ENCODE measurements around the gene C9. TPM values are rescaled to one million over a fixed set of nuclear protein-coding genes. Genes with fewer than 3 reads are reported as not detected.
"Not testable (repeated sequence)": the region's sequence is repeated elsewhere in the genome, so short reads cannot be mapped to it uniquely, and the experiment has no call there.

C9 gene
- total RNA-seq, 1 donor from 2014 or later: not detected

DNA sequence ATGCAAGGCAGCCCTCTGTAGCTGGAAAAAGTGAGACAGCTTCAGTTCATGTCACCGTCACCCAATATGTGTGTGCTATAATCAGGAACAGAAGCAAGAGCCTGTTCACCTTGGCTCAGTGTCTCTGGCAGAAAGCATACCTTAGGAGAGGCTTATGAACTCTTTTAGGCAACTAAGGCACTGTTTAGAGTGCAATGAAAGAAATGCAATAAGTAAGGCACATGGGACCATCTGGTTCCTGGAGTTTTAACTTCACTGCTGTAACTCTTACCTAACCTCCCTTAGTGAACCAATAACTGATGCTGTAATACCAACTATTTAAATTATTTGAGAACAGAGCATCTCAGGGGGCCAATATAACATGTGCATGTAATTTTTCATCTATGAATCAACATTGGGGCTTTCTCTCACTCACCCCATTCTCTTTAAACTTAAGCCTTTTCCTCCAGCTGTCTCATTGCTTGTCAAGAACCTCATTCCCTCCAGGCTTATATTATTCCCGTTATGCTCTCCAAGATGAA is 32.4 kb downstream of the C9 start:
- DNase-seq (ENCODE audit: low spot score): no peak

DNA sequence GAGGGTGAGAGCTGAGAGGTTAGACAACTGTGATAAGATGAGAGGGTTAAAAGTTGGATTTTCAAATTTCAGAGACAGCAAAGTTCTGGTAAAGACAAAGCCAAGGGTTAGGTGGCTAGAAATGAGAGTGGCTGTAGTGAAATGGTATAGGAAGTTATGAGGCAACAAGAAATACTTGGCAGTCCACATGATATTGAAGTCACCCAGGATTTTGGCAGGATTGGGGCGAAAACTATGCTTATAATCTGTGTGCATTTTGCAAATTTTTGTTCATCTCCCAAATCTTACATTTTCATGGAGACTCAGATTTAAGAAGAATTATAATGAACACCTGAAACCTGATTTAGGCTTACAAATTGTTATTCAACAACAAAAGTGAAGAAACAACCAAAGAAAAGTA is 35.6 kb downstream of the C9 start:
- no peak for DNase-seq (ENCODE audit: low spot score)

DNA sequence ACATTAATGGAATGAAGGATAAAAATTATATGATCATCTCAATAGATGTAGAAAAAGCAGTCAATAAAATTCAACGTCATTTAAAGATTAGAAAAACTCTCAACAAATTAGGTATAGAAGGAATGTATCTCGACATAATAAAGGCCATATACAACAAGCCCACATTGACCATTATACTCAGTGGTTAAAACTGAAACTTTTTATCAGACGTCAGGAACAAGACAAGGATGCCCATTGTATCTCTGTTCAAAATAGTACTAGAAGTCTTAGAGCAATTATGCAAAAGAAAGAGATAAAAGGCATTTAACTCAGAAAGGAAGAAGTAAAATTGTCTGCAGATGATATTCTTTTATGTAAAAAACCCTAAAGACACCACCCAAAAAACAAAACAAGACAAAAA is 40.8 kb downstream of the C9 start:
- DNase-seq (ENCODE audit: low spot score): no peak

DNA sequence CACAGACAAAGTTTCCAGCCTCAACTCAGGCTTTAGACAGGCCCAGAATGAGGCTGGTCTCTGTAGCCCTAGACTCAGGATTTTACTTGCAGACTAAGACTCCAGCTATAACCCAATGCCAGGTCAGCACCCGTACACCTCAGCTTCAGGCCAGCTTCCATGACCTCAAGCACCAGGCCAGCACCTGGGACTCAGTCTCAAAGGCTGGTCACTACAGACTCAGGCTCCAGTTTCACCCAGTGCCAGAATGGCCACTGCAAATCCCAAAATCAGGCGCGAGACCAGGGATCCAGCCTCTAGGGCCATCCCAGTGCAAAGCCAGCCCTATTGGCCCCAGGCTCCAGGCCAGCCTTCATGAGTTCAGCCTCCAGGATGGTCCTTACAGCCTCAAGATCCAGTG is 44.9 kb downstream of the C9 start:
- DNase-seq (ENCODE audit: low spot score): no peak

DNA sequence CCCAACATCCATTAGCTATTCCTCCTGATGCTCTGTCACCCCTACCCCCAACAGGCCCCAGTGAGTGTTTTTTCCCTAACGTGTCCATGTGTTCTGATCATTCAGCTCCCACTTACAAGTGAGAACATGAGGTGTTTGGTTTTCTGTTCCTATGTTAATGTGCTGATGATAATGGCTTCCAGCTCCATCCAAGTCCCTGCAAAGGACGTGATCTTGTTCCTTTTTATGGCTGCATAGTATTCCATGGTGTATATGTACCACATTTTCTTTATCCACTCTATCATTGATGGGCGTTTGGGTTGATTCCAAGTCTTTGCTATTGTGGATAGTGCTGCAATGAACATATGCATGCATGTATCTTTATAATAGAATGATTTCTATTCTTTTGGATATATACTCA is 47.8 kb downstream of the C9 start:
- not testable (repeated sequence) for DNase-seq (ENCODE audit: low spot score)

DNA sequence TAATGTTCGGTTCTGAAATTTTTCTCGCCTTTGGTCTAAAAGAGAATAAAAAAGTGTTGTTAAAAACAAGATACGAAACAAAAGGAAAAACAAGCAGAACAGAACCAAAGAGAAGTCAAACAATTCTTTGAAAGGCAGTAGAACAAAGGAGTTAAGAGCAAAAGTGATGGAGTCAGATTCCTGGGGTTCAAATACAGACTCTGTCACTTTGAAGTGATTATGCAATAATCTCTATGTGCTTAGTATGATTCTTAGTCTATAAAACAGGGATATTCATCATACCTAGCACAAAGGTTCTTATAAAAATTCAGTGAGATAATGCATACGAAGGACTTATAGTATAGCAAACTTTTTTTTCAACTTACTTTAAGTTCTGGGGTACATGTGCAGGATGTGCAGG is 48.3 kb downstream of the C9 start:
- DNase-seq (ENCODE audit: low spot score): no peak

DNA sequence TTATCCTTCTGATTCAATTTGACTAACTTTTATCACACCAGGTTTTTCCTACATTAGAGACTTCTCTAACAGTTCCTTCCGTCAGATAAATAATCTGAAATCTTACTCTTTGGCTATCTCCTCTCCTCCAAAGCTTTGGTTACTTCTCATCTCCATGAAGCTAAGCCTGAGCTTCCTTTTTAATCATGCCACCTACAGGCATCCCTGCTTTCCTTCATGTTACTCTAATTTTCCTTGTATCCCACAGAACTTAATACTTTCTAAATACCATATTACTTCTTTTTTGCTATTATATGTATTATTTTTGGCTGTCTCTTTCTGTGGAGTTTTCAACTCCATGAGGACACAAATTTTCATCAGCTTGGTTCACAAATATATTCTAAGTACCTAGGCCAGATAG is 49.7 kb downstream of the C9 start:
- DNase-seq (ENCODE audit: low spot score): no peak

DNA sequence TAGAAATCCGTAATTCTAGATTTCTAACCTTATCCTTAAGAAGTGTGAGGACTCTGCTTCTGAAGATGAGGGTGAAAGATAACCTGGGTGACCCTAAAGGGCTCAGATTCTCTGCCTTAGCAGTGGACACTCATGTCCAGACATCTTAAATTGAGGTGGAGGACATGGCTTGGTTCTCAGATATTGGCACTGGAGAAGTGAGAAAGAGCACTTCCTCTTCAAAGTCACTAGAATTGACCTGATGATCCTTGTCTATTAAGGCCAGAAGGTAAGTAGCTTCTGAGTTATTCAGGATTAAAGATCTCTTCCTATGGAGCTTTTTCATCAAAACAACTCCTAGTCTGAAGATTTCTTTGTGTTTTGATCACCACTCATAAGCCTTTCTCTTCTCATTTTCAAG is 54.8 kb downstream of the C9 start:
- DNase-seq (ENCODE audit: low spot score): no peak

DNA sequence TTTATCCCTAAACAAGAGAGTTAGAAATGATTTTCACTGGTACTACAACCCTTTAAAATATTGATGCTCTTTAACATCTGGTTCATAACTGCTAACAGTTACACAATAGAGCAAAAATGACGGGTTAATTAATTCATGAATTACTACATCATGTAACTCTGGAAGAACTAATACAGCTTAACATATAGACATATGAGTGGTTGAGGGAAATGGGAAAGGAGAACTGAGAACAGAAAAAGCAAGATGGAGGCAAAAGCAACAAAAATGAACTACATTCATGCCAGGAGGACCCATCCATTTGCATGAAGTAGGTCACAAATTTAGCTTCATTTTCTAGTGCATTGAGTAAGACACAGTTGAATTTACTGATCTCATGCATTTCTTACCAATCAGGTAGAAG is 61.8 kb downstream of the C9 start:
- no peak for DNase-seq (ENCODE audit: low spot score)

DNA sequence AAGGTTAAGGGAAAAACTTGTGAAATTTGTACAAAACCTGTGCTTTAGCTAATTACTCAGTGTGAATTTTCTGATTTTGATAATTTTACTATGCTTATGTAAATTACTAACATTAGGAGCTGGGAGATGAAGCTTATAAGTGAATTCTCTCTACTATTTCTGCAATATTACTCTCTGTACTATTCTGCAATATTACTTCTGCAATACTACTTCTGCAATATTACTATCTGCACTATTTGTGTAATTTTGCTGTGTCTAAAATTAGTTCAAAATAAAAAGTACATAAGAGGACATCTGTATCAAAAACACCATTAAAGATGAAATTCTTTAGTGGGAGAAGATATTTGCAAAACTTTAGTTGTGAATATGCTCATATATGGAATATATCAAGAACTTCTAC is 62.9 kb downstream of the C9 start:
- DNase-seq (ENCODE audit: low spot score): no peak

DNA sequence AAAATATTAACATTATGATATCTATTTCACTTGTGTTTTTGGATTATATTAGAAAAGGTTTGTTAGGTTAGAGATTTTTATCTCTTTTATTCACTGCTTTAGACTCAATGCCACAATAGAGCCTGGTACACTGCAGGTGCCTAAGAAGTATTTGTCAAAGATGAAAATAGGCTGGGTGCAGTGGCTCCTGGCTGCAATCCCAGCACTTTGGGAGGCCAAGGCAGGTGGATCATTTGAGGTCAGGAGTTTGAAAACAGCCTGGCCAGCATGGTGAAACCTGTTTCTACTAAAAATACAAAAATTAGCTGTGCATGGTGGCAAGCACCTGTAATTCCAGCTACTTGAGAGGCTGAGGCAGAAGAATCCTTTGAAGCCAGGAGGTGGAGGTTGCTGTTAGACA is 64.3 kb downstream of the C9 start:
- no peak for DNase-seq (ENCODE audit: low spot score)

DNA sequence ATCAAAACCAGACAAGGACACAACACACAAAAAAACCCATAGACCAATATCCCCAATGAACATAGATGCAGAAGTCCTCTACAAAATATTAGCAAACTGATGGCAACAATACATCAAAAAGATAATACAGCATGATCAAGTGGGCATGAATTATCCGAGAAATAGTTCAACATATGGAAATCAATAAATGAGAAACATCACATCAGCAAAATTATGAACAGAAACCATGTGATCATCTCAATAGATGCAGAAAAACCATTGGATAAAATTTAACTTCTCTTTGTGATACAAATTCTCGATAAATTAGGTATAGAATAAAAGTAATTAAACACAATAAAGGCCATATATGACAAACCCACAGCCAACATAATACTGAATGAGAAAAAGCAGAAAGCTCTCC is 69.6 kb downstream of the C9 start:
- DNase-seq (ENCODE audit: low spot score): no peak

DNA sequence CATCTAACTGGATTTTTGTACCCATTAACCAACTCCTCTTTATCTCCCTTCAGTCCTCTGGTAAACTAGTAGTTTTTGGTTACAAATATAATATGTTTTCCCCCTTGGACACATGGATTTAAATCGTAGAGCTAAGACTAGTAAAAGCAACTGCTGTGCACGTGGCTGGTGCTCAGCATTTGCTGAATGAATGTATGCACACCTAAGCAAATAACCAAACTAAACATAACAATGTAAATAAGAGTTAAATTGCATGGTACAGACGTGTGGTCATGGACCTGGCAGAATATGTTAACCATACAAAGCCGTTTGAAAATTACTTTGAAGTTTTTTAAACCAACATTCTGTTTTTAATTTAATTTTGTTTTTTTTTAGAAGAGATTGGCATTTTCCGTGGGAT is 79.7 kb downstream of the C9 start:
- DNase-seq (ENCODE audit: low spot score): no peak

DNA sequence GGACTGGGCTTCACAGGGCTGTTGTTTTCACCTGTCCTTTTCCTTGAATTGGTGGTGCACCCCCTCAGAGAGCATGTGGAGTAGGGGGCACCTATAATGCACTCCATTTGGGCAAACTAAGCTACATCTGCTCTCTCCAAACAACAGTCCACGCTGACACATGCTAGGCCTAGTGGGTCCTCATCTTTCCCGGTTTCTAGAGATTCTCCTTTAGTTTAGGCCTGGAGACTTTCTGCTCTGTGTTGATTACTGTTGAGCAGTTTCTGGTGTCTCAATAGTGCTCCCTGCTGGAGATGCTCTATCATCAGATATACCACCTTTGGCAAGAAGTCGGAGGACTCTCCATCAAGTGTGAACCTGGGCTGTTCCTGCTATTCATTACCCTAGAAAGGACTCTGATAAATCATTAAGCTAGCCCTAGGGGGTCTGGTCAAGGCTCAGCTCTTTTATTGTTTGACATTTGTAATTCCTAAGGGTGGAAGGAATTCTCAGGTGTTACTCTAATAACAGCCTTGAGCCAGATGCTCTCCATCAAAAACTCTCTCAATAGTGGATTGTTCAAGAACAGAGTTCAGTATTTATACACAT is 81.0 kb downstream of the C9 start:
- no peak for DNase-seq (ENCODE audit: low spot score)

DNA sequence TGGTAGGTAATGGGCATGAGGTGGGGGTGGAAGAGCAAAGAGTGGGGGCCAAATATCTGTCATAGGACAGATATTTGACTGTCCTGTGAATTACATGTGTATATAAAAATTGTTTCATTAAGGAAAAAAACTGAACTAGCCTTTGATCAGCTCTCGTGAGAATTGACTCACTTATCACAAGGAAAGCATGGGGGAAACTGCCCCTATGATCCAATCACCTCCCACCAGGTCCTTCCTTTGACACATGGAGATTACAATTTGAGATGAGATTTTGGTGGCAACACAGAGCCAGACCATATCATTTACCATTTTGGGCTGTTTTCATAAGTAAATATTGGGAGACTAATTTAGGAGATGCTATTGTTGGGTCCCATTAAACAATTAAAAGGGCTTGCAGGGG is 81.7 kb downstream of the C9 start:
- no peak for DNase-seq (ENCODE audit: low spot score)

DNA sequence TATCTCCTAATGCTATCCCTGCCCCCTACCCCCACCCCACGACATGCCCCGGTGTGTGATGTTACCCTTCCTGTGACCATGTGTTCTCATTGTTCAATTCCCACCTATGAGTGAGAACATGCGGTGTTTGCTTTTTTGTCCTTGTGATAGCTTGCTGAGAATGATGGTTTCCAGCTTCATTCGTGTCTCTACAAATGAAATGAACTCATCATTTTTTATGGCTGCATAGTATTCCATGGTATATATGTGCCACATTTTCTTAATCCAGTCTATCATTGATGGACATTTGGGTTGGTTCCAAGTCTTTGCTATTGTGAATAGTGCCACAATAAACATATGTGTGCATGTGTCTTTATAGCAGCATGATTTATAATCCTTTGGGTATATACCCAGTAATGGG is 88.4 kb downstream of the C9 start:
- not testable (repeated sequence) for DNase-seq (ENCODE audit: low spot score)

DNA sequence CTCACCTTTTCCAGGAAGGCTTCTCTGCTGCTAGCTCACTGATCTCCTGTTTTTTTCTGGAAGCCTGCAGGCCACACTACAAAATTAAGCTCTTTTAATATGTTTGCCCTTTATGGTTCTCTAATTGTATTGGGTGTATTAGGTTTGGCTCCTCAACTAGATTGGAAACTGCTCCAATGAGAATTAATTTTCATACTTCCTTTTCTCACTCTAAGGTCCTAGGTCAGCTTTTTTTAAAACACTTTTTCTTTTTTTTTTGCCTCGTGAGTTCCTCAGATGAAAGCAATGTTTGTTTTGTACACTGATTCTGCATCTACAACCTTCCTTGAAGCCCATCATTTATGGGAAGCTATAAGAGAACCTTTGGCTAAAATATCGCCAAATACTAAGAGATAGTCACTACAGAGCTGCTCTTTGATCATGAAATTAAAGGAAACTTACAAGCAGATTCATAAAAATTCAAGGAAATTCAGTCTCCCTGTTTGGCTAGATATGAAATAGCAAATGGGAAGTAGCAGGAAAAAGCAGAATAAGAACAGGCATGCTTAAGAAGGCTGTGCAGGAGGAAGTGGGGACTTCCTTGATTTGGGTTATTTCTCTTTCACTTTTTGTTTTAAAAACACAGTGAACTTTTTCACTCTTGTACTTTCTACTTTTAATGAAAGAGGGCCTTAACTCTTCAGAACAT is 89.8 kb downstream of the C9 start:
- no peak for DNase-seq (ENCODE audit: low spot score)

DNA sequence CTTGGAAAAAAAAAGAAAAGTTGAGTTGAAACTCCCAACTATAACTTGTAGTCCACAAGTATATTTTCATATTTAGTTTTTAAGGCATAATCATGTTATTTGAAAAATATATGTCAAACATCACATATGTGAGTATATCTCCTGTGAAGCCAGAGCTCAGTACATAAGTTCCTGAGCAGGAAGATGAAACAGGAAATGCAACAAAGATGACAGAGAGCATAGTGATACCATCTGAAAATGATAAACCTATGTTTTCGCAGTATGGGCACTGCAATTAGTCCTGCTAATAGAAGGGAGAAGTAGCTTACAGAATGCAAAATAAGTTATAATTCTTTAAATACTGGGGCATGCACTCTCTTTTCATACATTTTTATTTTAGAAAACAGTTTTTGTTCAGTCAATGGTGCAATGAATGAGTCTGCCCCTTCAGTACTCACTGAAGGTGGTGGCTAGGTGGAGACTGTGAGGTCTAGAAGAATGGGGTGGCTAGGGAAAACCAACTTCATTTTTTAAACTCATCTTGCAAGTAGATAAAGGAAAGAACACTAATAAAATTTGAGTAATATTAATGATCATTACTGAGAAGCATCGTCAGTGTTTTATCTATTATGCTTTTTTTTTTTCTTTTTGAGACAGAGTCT is 90.9 kb downstream of the C9 start:
- DNase-seq (ENCODE audit: low spot score): no peak

DNA sequence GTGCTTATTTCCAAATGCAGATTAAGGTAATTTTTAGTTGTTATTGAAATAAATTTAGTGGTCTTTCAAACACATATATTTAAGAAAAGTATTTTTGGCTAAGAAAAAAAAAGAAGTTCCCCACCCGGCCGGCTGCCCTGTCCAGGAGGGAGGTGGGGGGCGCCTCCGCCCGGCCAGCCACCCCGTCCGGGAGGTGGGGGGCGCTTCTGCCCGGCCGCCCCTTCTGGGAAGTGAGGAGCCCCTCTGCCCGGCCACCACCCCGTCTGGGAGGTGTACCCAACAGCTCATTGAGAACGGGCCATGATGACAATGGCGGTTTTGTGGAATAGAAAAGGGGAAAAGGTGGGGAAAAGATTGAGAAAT is 91.4 kb downstream of the C9 start:
- not testable (repeated sequence) for DNase-seq (ENCODE audit: low spot score)

DNA sequence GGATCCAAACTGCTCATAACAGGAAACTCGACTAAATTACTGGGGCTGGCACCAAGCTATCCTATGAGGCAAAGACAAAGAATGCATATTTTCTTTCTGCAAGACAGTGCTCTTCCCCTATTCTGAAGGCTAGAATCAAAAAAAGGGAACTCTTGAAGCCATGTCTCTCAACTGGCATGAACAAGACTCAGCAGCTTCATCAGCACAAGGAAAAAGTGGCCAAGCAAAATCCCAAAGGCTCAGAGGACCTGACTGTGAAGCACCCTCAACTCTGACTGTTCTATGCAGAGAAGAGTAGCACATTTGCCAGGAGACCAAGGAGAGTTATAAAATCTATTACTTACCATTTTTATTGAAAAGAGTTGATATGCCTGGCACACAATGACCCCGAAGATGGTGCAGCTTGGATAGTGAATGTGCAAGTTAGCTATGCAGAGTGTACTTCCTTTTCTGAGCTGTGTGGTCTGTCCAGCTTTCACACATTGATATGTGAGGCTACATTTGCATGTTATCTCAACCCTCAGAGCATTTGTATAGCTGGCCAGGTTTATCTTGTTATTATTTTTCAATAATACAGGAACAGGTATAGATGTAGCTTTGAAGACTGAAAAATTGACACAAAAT is 94.0 kb downstream of the C9 start:
- no peak for DNase-seq (ENCODE audit: low spot score)

DNA sequence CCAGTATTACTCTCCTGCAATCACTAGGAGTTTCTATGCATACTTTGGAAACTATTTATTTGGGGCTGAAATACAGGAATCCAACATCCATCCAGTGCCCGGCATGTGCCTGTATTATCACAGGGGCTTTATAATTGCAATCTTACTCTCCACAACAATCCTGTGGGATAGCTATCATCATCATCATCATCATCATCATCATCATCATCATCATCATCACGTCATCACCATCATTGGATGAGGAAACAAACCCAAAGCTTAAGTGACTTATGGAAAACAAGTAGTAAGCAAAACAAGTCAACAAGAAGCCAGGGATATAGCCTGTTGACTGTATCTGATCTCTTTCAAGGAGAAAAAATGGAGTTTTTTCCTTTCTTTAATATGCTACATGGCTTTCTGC is 97.1 kb downstream of the C9 start:
- no peak for DNase-seq (ENCODE audit: low spot score)

DNA sequence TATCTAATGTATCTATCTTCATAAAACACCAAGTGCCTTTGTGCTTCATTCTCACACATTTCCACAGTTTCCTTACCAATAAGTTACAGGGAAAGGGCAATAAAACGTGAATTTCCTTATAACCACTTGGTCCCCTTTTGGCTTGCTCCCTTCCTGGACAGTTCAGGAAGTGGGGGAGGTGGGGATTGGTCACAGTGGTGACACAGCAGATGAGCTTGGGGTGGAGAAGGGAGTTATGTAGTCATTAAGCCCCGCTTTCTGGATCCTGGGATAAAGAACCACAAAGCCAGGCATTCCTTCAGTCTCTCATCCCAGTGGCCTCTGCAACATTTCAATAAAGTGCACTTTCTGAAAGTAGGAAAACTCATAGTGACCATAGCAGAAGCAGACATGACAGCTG is 97.9 kb downstream of the C9 start:
- no peak for DNase-seq (ENCODE audit: low spot score)

All from mesenteric fat pad (tissue), 1 donor.